DMS79 treated with DMSO at 0.1 percent for 48 hours (cell line): ENCODE measurements around the gene MEX3D.
"Not testable (repeated sequence)": the region's sequence is repeated elsewhere in the genome, so short reads cannot be mapped to it uniquely, and the experiment has no call there.

Experiments
- DNase-seq: peaks from one replicate; lab custom pipeline; 2025; lab: John Stamatoyannopoulos, UW

The MEX3D gene

GRCh38 chr19:1535699-1536098 is 32.4 kb downstream of the MEX3D start:
- DNase-seq, result not testable (repeated sequence)

- DNase-seq, result no peak
Observed at GRCh38 chr19:1534972-1535371, 33.2 kb downstream of the MEX3D start.

GRCh38 chr19:1533510-1534150 is 34.5 kb downstream of the MEX3D start:
- DNase-seq, result no peak

GRCh38 chr19:1532003-1532402 is 36.1 kb downstream of the MEX3D start:
- no peak for DNase-seq

- DNase-seq, result no peak
Observed at GRCh38 chr19:1531587-1531986, 36.5 kb downstream of the MEX3D start.

- not testable (repeated sequence) for DNase-seq
Observed at GRCh38 chr19:1530856-1531255, 37.3 kb downstream of the MEX3D start.

- DNase-seq, result no peak
Observed at GRCh38 chr19:1529430-1529816, 38.7 kb downstream of the MEX3D start.

- no peak for DNase-seq
Observed at GRCh38 chr19:1528596-1529429, 39.3 kb downstream of the MEX3D start.

- no peak for DNase-seq
Observed at GRCh38 chr19:1527650-1528309, 40.3 kb downstream of the MEX3D start.

GRCh38 chr19:1526979-1527649 is 41.0 kb downstream of the MEX3D start:
- DNase-seq, result no peak

- DNase-seq, result no peak
Observed at GRCh38 chr19:1526066-1526778, 41.9 kb downstream of the MEX3D start.

GRCh38 chr19:1525343-1525742 is 42.8 kb downstream of the MEX3D start:
- DNase-seq, result no peak

GRCh38 chr19:1524972-1525325 is 43.2 kb downstream of the MEX3D start:
- no peak for DNase-seq

- DNase-seq, result no peak
Observed at GRCh38 chr19:1524287-1524971, 43.7 kb downstream of the MEX3D start.

- DNase-seq, result no peak
Observed at GRCh38 chr19:1523412-1524286, 44.5 kb downstream of the MEX3D start, which contains the start of gene PLK5. PLK5 (plus strand) TSS chr19:1524077; CDS start chr19:1526997, 2,920 bp downstream.

GRCh38 chr19:1522838-1523237 is 45.3 kb downstream of the MEX3D start:
- DNase-seq, result no peak

- no peak for DNase-seq
Observed at GRCh38 chr19:1522061-1522460, 46.1 kb downstream of the MEX3D start.

GRCh38 chr19:1521636-1522035 is 46.5 kb downstream of the MEX3D start:
- no peak for DNase-seq

GRCh38 chr19:1520203-1520780 is 47.8 kb downstream of the MEX3D start:
- no peak for DNase-seq

- DNase-seq, result not testable (repeated sequence)
Observed at GRCh38 chr19:1519802-1520201, 48.3 kb downstream of the MEX3D start.
